Mammary epithelial cell (primary cell): ENCODE results near the gene KISS1.

Experiments
- EZH2 ChIP-seq: IDR thresholded peaks from 2 replicates; pipeline ENCODE4 v1.6.1; 2012; ENCODE audit warnings: low read length, inconsistent platforms, borderline replicate concordance
- TF ChIP-seq, protein P1 (sequence below), 2 donors: IDR thresholded peaks in 1 of 2; conservative IDR thresholded peaks in 1 of 2; 2 replicates each; pipeline ENCODE4 v1.5.1; 2011 to 2012; ENCODE audit warnings: inconsistent platforms in 2 of 2, low read length in 2 of 2, mild to moderate bottlenecking in 2 of 2, control low read depth in 1 of 2, low read depth in 1 of 2; ENCODE audit not compliant: insufficient read depth in 1 of 2; ENCODE audit errors: extremely low read depth in 1 of 2

GRCh38 chr1:204230211-204230610 is 33.9 kb upstream of the KISS1 start:
- TF ChIP-seq, protein P1, sequence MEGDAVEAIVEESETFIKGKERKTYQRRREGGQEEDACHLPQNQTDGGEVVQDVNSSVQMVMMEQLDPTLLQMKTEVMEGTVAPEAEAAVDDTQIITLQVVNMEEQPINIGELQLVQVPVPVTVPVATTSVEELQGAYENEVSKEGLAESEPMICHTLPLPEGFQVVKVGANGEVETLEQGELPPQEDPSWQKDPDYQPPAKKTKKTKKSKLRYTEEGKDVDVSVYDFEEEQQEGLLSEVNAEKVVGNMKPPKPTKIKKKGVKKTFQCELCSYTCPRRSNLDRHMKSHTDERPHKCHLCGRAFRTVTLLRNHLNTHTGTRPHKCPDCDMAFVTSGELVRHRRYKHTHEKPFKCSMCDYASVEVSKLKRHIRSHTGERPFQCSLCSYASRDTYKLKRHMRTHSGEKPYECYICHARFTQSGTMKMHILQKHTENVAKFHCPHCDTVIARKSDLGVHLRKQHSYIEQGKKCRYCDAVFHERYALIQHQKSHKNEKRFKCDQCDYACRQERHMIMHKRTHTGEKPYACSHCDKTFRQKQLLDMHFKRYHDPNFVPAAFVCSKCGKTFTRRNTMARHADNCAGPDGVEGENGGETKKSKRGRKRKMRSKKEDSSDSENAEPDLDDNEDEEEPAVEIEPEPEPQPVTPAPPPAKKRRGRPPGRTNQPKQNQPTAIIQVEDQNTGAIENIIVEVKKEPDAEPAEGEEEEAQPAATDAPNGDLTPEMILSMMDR (conservative IDR thresholded peaks at IDR 0.05 in 1 of 2, IDR thresholded peaks at IDR 0.05 in 1 of 2; ENCODE audit: extremely low read depth in 1 of 2, insufficient read depth in 1 of 2, low read depth in 1 of 2, low read length in 2 of 2): no peak
- no peak for TF ChIP-seq EZH2
